ENCODE measurements around the gene OR2H1.
"Not testable (repeated sequence)": the region's sequence is repeated elsewhere in the genome, so short reads cannot be mapped to it uniquely, and the experiment has no call there.

OR2H1 gene

DNA sequence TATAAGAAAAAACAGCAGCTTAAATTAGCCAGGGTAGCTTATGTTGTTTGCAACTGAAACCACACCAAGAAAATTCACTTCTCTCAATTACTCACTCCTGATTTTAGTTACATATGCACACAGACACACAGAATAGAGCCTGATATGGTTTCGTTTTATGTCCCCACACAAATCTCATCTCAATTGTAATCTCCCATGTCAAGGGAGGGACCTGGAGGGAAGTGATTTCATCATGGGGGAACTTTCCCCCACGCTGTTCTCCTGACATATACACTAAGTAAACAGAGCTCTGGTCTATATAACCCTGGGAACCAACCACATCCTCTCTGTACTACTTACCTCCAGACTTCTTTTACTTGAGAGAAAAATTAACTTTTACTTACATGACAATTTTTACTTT, 32.4 kb upstream of the OR2H1 start:
- no peak overlapping the region for H2AFZ ChIP-seq (ENCODE audit: low read length)
- no peak overlapping the region for H3K23ac ChIP-seq (ENCODE audit: low read depth, low read length, poor library complexity)
- H2BK5ac ChIP-seq (ENCODE audit: low read length), result no peak overlapping the region
- no CpG with 5 or more reads among the region's 2 CpGs for WGBS, 2 donors (ENCODE audit: extremely low coverage in 2 of 2, insufficient read length in 2 of 2, insufficient replicate concordance in 1 of 2)
- no peak overlapping the region for H2AK5ac ChIP-seq (ENCODE audit: low read depth, low read length)
- no peak overlapping the region for H3K4me3 ChIP-seq (ENCODE audit: low read length in 2 of 2)
- H4K8ac ChIP-seq (ENCODE audit: low read depth, low read length), result no peak overlapping the region
- H3K9ac ChIP-seq (ENCODE audit: low read depth, low read length, poor library complexity), result no peak overlapping the region
- no peaks in the 10 kb centered on the region for H3K36me3 ChIP-seq (replicated peaks in 1 of 2; ENCODE audit: control insufficient read depth in 2 of 2, insufficient read depth in 2 of 2, low read length in 2 of 2)
- no peaks in the 10 kb centered on the region for H3K79me1 ChIP-seq (ENCODE audit: low read depth, low read length)
- H3K4ac ChIP-seq (ENCODE audit: low read length), result no peak overlapping the region
- H4K91ac ChIP-seq (ENCODE audit: low read depth, low read length, poor library complexity), result no peak overlapping the region
- H2BK12ac ChIP-seq (ENCODE audit: low read length), result no peak overlapping the region
- H3K14ac ChIP-seq (ENCODE audit: low read length), result no peak overlapping the region
- H2BK120ac ChIP-seq (ENCODE audit: low read depth, low read length), result no peak overlapping the region
- no peak for DNase-seq (ENCODE audit: low spot score)
- no peaks in the 10 kb centered on the region for H3K9me3 ChIP-seq (replicated peaks in 1 of 2; ENCODE audit: control insufficient read depth in 2 of 2, insufficient read depth in 1 of 2, low read depth in 1 of 2, low read length in 2 of 2)
- H3K27me3 ChIP-seq (ENCODE audit: control insufficient read depth in 3 of 3, insufficient read depth in 3 of 3, low read depth in 1 of 3, low read length in 3 of 3), result no peaks in the 10 kb centered on the region
- H3K27ac ChIP-seq (replicated peaks; ENCODE audit: low read length), result no peak overlapping the region
- no peak overlapping the region for H3K18ac ChIP-seq (ENCODE audit: low read length)
- H3K4me2 ChIP-seq (ENCODE audit: insufficient read depth, low read length, poor library complexity, severe bottlenecking), result no peak overlapping the region
- H3K4me1 ChIP-seq (ENCODE audit: control insufficient read depth in 2 of 2, insufficient read depth in 1 of 2, low read depth in 1 of 2, low read length in 2 of 2), result peaks cover 0 to 2% of the 10 kb centered on the region in 2 donors
- no peak overlapping the region for H2BK15ac ChIP-seq (ENCODE audit: low read length)

DNA sequence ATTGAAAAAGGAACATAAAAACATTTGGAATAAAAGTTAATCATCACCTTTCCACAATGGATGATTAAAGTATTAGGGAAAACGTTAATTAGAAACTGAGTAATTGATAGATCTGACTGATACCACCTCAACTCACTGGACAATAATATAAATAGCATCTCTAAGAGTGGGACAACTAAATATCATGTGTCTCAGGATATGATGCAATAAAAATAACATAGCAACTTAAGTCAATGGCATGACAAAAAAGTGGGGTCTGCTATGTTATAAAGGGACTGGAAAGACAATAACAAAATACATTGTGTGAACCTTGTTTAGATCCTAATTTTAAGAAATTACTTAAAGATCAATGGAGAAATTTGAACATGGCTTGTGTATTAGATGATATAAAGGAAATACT, 31.9 kb upstream of the OR2H1 start:
- Histone ChIP-seq H2BK5ac (ENCODE audit: low read length) (no peak overlapping the region), H3K18ac (ENCODE audit: low read length) (no peak overlapping the region), H2BK15ac (ENCODE audit: low read length) (no peak overlapping the region), H3K4me3 (ENCODE audit: low read length in 2 of 2) (no peak overlapping the region), H3K36me3 (replicated peaks in 1 of 2; ENCODE audit: control insufficient read depth in 2 of 2, insufficient read depth in 2 of 2, low read length in 2 of 2) (no peaks in the 10 kb centered on the region), H4K8ac (ENCODE audit: low read depth, low read length) (no peak overlapping the region), H2AK5ac (ENCODE audit: low read depth, low read length) (no peak overlapping the region), H3K4me1 (ENCODE audit: control insufficient read depth in 2 of 2, insufficient read depth in 1 of 2, low read depth in 1 of 2, low read length in 2 of 2) (peaks cover 0 to 2% of the 10 kb centered on the region in 2 donors), H3K14ac (ENCODE audit: low read length) (no peak overlapping the region), H3K4ac (ENCODE audit: low read length) (no peak overlapping the region), H4K91ac (ENCODE audit: low read depth, low read length, poor library complexity) (no peak overlapping the region), H2BK12ac (ENCODE audit: low read length) (no peak overlapping the region), H3K27me3 (ENCODE audit: control insufficient read depth in 3 of 3, insufficient read depth in 3 of 3, low read depth in 1 of 3, low read length in 3 of 3) (no peaks in the 10 kb centered on the region), H3K4me2 (ENCODE audit: insufficient read depth, low read length, poor library complexity, severe bottlenecking) (no peak overlapping the region), H3K9ac (ENCODE audit: low read depth, low read length, poor library complexity) (no peak overlapping the region), H2BK120ac (ENCODE audit: low read depth, low read length) (no peak overlapping the region), H3K23ac (ENCODE audit: low read depth, low read length, poor library complexity) (no peak overlapping the region), H3K79me1 (ENCODE audit: low read depth, low read length) (no peaks in the 10 kb centered on the region), H3K27ac (replicated peaks; ENCODE audit: low read length) (no peak overlapping the region), H3K9me3 (replicated peaks in 1 of 2; ENCODE audit: control insufficient read depth in 2 of 2, insufficient read depth in 1 of 2, low read depth in 1 of 2, low read length in 2 of 2) (no peaks in the 10 kb centered on the region), H2AFZ (ENCODE audit: low read length) (no peak overlapping the region)
- DNase-seq (ENCODE audit: low spot score), result no peak
- WGBS, 2 donors (ENCODE audit: extremely low coverage in 2 of 2, insufficient read length in 2 of 2, insufficient replicate concordance in 1 of 2), result no CpG with 5 or more reads among the region's 1 CpG

DNA sequence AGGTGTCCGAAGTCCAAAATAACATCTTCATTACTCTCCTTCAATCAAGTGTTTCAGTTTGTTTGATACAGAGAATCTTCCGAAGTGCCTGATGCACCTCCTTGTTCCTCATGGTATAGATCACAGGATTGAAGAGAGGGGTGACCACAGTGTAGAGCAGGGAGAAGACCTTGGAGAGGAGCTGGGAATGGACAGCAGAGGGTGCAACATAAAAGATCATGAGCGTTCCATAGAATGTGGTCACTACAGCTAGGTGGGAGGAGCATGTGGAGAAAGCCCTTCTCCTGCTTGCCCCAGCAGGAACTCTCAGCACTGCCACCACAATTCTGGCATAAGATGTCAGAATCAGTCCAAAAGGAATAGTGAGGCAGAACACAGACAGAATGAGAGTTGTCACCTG, 30.3 kb upstream of the OR2H1 start:
- Histone ChIP-seq H2BK5ac (ENCODE audit: low read length) (no peak overlapping the region), H2BK12ac (ENCODE audit: low read length) (no peak overlapping the region), H3K14ac (ENCODE audit: low read length) (no peak overlapping the region), H2AK5ac (ENCODE audit: low read depth, low read length) (no peak overlapping the region), H3K36me3 (replicated peaks in 1 of 2; ENCODE audit: control insufficient read depth in 2 of 2, insufficient read depth in 2 of 2, low read length in 2 of 2) (no peaks in the 10 kb centered on the region), H3K18ac (ENCODE audit: low read length) (no peak overlapping the region), H3K4ac (ENCODE audit: low read length) (no peak overlapping the region), H3K79me1 (ENCODE audit: low read depth, low read length) (no peaks in the 10 kb centered on the region), H2BK120ac (ENCODE audit: low read depth, low read length) (no peak overlapping the region), H3K27me3 (ENCODE audit: control insufficient read depth in 3 of 3, insufficient read depth in 3 of 3, low read depth in 1 of 3, low read length in 3 of 3) (no peaks in the 10 kb centered on the region), H3K27ac (replicated peaks; ENCODE audit: low read length) (no peak overlapping the region), H3K9ac (ENCODE audit: low read depth, low read length, poor library complexity) (no peak overlapping the region), H3K23ac (ENCODE audit: low read depth, low read length, poor library complexity) (no peak overlapping the region), H4K8ac (ENCODE audit: low read depth, low read length) (no peak overlapping the region), H3K4me3 (ENCODE audit: low read length in 2 of 2) (peak overlapping the region in 1 of 2 donors; percentile 24), H2AFZ (ENCODE audit: low read length) (no peak overlapping the region), H3K4me1 (ENCODE audit: control insufficient read depth in 2 of 2, insufficient read depth in 1 of 2, low read depth in 1 of 2, low read length in 2 of 2) (peaks cover 0 to 2% of the 10 kb centered on the region in 2 donors), H3K4me2 (ENCODE audit: insufficient read depth, low read length, poor library complexity, severe bottlenecking) (no peak overlapping the region), H2BK15ac (ENCODE audit: low read length) (no peak overlapping the region), H4K91ac (ENCODE audit: low read depth, low read length, poor library complexity) (no peak overlapping the region), H3K9me3 (replicated peaks in 1 of 2; ENCODE audit: control insufficient read depth in 2 of 2, insufficient read depth in 1 of 2, low read depth in 1 of 2, low read length in 2 of 2) (no peaks in the 10 kb centered on the region)
- no peak for DNase-seq (ENCODE audit: low spot score)
- no CpG with 5 or more reads among the region's 3 CpGs for WGBS, 2 donors (ENCODE audit: extremely low coverage in 2 of 2, insufficient read length in 2 of 2, insufficient replicate concordance in 1 of 2)

DNA sequence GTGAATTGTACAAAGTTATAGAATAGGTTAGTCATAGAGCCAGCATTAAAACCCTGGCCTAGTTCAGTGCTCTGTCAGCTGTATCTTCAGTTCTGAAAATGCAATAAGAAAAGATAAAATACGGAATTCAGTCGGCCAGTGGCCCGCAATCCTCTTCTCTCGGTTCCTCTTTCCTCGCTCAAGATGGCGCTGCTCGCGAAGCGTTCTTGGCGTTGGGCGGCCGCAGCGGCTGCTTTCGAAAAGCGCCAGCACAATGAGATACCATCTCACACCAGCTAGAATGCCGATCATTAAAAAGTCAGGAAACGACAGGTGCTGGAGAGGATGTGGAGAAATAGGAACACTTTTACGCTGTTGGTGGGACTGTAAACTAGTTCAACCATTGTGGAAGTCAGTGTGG, 20.2 kb upstream of the OR2H1 start:
- not testable (repeated sequence) for H3K36me3 ChIP-seq (replicated peaks in 1 of 2; ENCODE audit: control insufficient read depth in 2 of 2, insufficient read depth in 2 of 2, low read length in 2 of 2); H2BK120ac ChIP-seq (ENCODE audit: low read depth, low read length)

More for the DNA sequence above, 20.2 kb upstream of the OR2H1 start:
- not testable (repeated sequence) for H2AK5ac ChIP-seq (ENCODE audit: low read depth, low read length); H3K9me3 ChIP-seq (replicated peaks in 1 of 2; ENCODE audit: control insufficient read depth in 2 of 2, insufficient read depth in 1 of 2, low read depth in 1 of 2, low read length in 2 of 2); H3K27me3 ChIP-seq (ENCODE audit: control insufficient read depth in 3 of 3, insufficient read depth in 3 of 3, low read depth in 1 of 3, low read length in 3 of 3); H3K27ac ChIP-seq (replicated peaks; ENCODE audit: low read length); H2AFZ ChIP-seq (ENCODE audit: low read length); DNase-seq (ENCODE audit: low spot score); H2BK15ac ChIP-seq (ENCODE audit: low read length); H3K23ac ChIP-seq (ENCODE audit: low read depth, low read length, poor library complexity); H4K91ac ChIP-seq (ENCODE audit: low read depth, low read length, poor library complexity); H3K18ac ChIP-seq (ENCODE audit: low read length); H3K79me1 ChIP-seq (ENCODE audit: low read depth, low read length); H3K14ac ChIP-seq (ENCODE audit: low read length); H2BK12ac ChIP-seq (ENCODE audit: low read length); H3K4me1 ChIP-seq (ENCODE audit: control insufficient read depth in 2 of 2, insufficient read depth in 1 of 2, low read depth in 1 of 2, low read length in 2 of 2); H2BK5ac ChIP-seq (ENCODE audit: low read length); H3K9ac ChIP-seq (ENCODE audit: low read depth, low read length, poor library complexity); H4K8ac ChIP-seq (ENCODE audit: low read depth, low read length); H3K4me2 ChIP-seq (ENCODE audit: insufficient read depth, low read length, poor library complexity, severe bottlenecking); H3K4me3 ChIP-seq (ENCODE audit: low read length in 2 of 2); H3K4ac ChIP-seq (ENCODE audit: low read length)
- no CpG with 5 or more reads among the region's 18 CpGs for WGBS, 2 donors (ENCODE audit: extremely low coverage in 2 of 2, insufficient read length in 2 of 2, insufficient replicate concordance in 1 of 2)

Data from neuronal stem cell (in vitro differentiated cells).